ENCODE results near the gene CAPS.

Gene CAPS

DNA sequence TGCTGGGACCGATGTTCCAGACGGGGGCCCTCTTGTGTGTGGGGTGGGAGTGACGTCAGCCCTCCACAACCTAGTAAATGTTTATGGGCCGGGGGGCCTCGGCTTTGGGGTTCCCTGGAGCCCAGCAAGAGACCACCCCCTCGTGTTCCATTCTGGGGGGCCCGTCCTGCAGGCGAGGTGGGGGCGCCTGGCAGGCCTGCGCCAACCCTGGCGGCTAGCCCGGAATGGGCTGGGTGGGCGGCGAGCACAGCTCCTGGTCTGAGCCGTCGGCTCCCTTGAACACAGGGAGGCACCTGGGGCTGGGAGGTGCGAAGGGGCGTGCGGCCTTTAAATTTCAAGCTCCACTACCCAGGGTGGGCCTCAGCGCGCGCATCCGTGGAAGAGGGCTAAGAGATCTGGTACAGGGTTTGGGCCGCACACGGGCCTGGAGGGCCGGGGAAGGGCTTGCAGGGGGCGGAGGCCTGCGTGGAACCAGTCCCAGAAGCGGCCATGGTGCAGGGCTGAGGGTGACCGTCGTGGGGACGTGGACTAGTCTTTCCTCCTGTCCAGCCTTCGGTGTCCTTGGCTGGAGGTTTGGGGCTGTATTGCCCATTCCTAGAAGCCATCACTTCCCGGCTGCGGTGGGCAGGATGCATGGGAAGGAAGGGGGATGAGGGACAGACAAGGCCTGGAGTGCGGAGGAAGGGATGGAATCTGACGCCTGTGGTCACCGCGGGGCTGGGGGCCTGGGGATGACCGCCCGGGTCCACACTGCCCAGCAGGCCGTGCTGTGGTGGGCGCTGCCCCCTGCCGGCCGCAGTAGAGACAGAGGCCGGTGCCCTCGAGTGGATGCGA lies 21.9 kb upstream of the CAPS start:
- DNase-seq (ENCODE audit: low read depth in 2 of 2): no peak

DNA sequence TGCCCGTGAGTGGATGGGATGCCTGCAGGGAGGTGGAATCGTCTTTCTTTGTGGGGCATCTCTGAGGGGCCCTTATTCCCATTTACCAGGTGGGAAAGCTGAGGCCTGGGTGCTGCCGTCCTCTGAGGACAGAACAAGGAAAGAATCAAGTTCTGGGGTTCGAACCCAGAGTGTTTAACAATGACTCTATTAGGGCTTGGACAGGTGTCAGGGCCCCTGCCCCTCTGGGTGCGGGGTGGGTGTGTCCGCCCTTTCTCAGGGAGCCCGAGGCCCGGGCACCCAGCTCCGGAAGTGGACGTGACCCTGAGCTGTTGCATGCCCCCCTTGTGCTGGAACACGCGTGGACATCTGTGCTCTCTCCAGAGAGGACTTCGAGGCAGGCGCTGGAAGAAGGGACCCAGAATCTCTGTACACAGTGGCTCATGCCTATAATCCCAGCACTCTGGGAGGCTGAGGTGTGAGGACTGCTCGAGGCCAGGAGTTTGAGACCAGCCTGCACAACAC lies 21.2 kb upstream of the CAPS start:
- no peak for DNase-seq (ENCODE audit: low read depth in 2 of 2)

DNA sequence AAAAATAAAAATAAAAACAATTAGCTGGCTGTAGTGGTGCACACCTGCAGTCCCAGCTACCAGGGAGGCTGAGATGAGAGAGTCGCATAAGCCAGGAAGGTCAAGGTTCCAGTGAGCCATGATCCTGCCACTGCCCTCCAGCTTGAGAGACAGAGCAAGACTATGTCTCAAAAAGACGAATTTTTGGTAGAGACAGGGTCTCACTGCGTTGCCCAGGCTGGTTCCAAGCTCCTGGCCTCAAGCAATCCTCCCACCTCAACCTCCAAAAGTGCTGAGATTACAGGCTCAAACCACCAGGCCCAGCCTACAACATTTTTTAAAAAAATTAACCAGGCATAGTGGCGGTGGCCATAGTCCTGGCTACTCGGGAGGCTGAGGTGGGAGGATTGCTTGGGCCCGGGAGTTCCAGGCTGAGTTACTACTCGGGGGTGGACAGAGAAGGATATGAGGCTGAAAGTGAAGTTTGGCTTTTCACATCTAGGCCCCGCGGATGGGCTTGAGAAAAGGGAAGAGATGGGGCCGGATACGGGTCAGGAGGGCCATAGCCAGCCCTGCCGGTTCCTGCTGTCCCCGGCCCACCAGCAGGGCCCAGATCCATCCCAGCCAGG lies 20.7 kb upstream of the CAPS start:
- DNase-seq (ENCODE audit: low read depth in 2 of 2): no peak

DNA sequence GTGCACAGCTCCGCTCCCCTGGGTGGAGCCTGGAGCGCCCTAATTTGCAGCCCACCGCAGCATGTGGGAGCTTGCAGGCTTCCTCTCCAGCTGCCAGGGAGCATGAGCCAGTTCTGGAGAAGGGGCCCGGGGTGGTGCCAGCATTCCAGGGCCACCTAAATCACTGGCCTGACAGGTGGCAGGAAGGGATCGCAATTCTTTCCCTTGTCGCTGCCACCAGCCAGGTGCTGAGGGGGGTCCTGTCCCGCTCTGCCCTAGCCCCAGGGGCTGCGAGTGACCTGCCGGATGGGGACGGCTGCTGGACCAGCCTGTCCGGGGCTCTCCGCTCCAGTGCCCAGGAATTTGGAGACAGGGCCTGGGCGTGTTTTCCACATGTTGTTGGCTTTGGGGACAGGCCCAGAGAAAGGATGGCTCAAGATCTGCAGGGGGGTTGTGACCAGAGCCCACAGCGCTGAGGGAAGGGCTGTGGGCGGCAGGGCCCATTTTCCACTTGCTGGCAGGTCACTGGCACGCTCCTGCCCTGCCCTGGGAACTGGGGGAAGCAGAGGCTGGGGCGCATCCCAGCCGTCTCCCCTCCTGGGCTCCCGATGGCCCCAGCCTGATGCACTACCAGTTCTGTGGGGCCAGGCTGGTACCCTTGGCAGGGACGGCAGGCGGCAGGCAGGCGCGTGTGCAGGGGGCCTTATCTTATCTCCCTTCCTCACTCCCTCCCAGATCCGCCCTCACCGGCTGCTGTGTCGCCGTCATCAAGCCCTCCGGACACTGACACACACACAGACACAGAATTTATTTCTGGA lies 19.9 kb upstream of the CAPS start:
- no peak for DNase-seq (ENCODE audit: low read depth in 2 of 2)

DNA sequence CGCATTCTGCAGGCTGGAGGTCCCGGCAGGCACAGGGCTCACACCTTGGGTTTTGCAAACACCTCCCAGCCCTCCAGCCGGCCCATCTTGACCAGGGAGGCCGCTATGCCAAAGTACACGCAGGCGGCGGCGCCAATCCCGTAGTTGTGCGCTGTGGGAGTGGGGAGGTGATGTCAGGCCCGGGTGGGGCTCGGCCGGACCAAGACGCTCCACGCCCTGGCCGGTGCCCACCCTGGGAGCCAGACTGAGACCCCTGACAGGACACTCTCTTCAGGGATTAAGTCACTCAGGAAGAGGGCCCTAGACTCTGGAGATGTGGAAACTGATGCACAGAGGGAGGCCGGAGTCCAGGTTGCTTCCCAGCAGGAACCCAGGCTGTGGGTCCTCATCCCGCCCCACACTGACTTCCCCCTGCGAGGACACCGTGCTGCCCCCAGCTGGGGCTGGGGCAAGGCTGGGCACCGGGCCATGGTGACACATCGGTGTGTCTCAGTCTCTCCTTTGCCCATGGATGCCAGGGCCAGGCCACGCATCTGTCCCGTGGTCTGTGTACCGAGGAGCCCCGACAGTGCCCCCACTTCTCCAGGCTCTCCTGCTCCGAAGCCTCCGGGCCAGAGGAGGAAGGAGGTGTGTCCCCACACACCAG lies 19.2 kb upstream of the CAPS start:
- no peak for DNase-seq (ENCODE audit: low read depth in 2 of 2)

DNA sequence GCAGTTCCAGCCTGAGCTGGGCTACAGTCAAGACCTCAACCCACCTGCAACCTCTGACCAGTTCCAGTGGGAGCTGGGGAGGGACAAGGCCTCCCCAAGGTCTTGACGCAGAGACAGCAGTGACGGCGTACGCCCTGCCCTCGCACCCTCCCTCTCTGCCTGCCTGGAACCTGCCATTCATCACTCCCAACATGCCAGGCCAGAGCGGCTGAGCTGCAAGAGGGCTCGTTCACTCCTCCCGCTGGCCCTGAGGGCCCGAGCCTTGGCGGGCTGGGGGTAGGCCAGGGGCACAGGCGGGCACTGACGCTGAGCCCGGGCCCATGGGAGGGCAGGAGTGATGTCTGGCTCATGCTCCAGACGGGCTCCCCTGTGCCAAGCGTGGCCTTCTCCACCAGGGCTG lies 18.6 kb upstream of the CAPS start:
- DNase-seq (ENCODE audit: low read depth in 2 of 2): no peak

DNA sequence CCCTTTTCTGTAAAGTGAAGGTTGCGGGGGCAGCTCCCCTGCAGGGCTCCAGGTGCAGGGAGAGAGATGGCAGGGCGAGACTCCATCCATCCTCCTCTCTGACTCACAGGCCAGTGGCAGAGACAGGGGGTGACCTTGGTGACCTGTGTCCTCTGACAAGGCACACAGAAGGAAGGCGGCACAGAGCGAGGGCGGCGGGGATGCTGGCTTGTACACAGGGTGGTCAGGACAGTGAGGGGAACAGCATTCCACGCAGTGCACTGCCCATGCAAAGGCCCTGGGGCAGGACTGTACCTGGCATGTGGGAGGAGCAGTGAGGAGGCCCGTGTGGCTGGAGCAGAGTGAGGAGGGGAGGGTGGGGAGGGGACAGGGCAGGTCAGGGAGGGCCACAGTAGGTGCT lies 18.2 kb upstream of the CAPS start:
- DNase-seq (ENCODE audit: low read depth in 2 of 2): no peak

DNA sequence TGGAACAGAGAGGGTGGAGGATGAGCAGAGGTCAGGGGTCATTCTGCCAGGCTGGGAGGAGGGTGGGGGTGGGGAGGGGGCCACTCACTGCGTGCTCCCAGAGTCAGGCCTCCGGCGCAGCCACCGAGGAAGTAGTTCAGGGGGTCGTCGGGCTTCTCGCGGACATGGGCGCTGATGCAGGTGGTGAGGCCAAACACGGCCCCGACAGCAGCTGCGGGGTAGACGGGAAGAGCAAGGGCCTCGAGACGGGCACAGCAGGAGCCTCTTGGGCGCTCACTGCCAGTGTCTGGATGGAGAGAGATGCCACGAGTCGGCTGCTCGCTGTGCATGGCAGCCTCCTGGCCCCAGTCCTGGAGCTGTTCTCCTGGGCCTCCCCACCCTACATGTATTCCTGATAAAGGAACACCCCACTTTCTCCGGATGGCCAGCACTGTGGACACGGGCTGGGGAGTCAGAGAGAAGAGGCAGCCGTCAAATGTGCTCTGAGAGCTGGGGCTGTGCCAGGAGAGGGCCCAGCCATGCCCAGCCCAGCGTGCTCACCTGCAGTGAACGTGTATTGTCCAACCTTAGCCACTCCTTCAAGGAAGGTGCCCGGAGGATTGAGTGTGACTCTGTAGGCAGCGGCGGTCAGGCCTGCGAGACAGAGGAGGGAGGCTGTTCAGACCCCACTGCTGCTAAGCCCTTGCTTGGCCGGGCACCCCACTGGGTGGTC lies 17.5 kb upstream of the CAPS start:
- no peak for DNase-seq (ENCODE audit: low read depth in 2 of 2)

DNA sequence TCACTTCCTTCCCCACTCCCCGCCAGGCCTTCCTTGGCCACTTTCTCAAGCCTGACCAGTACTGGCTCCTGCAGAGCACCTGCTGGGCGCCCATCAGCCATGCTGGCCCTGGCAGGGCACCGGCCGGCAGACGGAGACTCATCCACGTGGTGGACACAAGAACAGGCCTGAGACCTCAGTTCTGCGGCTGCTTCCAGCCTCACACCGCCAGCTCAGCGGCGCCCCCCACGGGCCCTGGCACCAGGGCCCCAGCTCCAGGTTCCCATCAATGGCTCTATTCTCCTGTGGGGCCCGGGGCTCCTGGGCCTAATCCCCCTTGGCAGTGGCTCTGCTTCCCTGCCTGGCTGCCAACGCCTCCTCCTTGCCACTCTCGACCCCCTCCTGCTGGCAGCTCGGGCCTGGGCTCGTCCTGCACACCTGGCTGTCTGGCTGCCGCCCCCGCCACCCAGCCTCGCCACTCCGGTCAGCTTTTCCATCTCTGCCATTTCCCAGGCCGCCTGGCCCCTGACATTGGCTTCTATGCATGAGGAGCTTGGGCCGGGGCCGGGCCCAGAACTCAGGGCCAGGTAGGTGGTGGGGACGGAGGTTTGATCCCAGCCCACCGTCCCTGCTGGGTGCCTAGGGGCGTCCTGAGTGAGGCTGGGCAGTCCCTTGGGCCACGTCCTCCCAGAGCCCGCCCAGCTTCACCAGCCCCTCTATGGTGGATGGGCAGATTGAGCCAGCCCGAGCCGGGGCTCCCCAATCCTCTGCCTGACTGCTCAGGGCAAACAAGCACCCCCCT lies 16.7 kb upstream of the CAPS start:
- no peak for DNase-seq (ENCODE audit: low read depth in 2 of 2)

DNA sequence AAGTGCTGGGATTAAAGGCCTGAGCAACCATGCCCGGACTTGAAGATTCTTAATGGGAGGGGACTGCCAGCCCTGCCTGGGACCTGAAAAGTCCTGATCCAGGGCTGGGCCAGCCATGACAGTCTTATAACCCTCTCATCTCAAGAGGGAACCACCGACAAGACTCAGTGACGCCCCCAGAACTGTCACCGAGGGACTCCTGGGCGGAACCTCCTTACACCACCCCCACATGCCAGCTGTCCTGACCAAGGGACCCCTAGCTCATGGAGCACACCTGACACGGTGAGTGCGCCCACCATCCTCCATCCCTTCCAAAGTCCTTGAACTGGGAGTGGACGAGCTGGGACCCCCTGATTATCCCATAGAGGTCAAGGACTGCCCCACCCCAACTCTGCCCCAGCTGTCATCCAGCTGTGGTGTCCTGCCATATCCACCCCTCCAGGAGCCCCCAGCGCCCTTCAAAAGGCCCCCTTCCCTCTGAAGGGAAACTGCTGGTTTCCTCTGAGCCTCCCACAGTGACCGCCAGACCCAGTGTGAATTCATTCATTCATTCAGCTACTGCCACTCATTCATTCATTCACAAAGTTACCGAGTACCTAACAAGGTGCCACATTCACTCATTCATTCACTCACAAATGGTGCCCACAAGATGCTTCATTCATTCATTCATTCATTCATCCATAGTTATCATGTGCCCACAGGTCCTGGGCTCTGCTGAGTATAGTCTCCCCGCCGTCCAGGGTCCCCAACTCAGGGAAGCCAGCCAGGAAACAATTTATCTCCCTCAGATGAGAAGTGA lies 14.1 kb upstream of the CAPS start:
- DNase-seq (ENCODE audit: low read depth in 2 of 2): no peak

DNA sequence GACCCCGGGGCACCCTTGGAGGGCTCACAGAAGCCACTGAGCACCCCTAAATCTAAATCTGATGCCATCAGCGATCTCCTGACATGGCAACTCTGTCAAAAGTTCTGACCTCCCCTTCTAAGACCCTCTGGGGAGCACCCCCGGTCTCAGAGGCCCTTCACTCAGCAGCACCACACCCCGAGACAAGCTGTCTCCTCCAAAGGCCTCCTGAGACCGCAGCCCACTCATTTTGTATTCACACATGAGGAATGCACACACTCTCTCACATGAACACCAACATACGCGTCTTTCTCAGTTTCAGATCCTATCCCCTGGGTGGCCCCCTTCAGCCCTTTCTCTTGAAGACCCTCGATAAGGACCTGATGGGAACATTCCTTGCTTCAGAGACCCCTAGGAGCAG lies 13.1 kb upstream of the CAPS start:
- DNase-seq (ENCODE audit: low read depth in 2 of 2): no peak

DNA sequence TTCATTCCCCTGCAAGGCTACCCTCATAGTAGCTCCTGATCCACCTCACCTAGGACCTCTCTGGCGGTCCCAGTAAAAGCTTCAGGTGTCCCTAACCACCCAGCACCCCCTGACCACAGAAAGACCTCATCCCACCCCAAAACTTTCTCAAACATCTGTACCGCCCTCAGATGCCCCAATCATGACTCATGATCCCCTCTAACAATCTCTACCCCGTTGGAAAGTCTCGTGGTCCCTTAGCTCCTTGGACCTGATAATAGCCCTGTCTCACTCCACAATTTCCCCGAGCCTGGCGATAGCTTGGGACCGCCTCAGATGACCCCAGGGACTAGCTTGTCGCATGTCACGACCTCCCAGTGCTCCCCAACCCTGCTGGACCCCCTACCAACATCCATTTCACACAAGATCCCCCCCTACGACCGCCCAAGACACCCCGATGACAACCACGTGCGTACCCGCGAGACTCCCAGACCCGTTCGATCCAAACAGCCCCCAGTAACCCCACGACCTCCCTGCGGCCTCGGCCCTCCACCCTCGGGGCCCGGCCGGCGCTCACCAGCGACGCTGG lies 10.9 kb upstream of the CAPS start:
- DNase-seq (ENCODE audit: low read depth in 2 of 2): no peak

DNA sequence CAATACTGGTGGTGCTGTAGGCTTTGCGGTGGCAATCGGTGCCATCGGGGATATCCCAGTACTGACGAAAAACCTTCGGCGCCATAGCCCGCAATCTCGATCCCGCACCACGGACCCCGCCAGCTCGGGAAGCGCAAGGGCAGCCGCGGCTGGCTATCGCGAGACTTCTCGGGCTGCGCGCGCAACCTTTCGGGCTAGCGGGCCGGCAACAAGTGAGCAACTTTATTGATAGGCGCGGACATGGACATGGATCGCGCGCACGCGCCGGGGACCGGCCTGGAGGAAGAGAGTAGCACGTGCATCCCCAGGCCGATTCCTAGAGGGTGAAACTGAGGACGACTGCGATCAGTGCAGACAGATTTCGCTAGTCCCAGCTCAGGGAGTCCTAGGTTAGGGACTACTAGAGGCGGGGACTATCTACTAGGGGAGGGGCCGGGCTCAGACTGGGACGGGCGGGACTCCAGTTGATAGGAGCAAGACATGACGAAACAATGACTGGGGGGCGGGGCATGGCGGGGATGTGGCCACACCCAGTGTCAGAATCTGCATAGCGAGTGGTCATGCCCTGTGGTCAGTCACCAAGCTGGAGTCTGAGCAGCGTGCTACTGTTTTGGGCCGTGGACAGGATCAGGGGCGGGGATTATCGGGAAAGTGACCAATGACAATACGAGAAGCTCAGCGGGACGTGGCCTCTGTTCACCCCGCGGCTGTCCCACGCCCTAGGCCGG lies 10.3 kb upstream of the CAPS start, which contains the start of gene NDUFA11:
Gene NDUFA11, minus strand, starts transcription at position 167 of the 728 bp plus-strand sequence. Its CDS starts 82 bp downstream, at position 85.
- DNase-seq (ENCODE audit: low read depth in 2 of 2): peak; percentile 88 to 96

DNA sequence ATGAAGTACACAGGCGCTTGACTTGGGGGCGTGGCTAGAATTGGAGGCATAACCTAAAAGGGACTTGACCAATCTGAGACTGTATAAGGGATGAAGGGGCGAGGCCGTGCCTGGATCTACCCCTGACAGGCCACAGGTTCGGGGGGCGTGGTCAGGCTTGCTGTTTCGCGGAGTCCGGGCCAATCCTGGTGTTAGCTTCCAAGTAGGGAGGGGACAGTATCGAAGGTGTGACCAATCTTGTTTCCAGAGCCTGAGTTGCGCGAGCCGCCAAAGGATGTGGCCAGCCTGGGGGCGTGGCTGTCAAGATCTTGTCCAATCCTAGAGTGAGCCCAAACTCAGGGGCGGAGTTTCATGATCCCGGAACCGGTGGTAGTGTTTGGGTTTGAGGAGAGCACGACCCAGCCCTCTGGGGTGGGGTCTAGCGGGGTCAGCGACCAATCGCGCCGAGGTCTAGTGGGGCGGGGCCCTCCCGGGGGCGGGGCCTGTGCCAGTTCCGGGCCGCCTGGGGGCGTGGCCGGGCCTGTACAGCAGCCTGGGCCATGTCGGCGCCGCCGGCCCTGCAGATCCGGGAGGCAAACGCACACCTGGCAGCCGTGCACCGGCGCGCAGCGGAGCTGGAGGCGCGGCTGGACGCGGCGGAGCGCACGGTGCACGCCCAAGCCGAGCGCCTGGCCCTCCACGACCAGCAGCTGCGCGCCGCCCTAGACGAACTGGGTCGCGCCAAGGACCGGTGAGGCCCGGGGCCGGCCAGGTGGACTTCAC lies 9.5 kb upstream of the CAPS start, which contains the start of gene VMAC:
Gene VMAC, plus strand, starts transcription at position 521 of the 762 bp plus-strand sequence. Its CDS starts 19 bp downstream, at position 540.
- peak; percentile 99 for DNase-seq (ENCODE audit: low read depth in 2 of 2)

DNA sequence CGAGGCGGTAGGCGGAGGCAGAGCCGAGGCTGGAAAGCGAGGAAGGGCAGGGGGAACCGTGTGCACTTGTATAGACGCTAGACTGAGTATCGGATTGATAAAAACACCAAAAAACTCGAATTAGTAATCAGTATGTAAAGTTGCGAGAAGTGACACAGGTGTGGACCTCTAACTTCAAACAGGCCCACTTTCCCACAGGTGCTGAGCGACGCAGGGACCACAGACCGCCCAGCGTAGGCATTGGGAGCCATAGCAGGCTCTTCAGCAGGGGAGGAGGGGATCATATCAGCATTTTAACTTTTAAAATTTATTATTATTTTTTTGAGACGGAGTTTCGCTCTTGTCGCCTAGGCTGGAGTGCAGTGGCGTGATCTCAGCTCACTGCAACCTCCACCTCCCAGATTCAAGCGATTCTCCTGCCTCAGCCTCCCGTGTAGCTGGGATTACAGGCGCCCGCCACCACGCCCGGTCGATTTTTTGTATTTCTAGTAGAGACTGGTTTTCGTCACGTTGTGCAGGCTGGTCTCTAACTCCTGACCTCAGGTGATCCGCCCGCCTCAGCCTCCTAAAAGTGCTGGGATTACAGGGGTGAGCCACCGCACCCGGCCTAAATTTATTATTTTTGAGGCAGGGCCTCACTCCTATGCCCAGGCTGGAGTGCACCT lies 8.8 kb upstream of the CAPS start:
- no peak for DNase-seq (ENCODE audit: low read depth in 2 of 2)

DNA sequence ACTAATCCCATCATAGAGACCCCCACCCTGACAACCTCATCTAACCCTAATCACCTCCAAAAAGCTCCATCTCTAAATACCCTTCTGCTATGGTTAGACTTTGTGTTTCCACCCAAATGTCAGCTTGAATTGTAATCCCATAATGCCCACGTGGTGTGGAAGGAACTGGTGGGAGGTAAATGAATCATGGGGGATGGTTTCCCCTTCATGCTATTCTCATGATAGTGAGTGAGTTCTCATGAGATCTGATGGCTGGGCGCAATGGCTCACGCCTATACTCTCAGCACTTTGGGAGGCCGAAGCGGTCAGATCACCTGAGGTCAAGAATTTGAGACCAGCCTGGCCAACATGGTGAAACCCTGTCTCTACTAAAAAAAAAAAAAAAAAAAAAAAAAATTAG lies 6.8 kb upstream of the CAPS start:
- no peak for DNase-seq (ENCODE audit: low read depth in 2 of 2)

DNA sequence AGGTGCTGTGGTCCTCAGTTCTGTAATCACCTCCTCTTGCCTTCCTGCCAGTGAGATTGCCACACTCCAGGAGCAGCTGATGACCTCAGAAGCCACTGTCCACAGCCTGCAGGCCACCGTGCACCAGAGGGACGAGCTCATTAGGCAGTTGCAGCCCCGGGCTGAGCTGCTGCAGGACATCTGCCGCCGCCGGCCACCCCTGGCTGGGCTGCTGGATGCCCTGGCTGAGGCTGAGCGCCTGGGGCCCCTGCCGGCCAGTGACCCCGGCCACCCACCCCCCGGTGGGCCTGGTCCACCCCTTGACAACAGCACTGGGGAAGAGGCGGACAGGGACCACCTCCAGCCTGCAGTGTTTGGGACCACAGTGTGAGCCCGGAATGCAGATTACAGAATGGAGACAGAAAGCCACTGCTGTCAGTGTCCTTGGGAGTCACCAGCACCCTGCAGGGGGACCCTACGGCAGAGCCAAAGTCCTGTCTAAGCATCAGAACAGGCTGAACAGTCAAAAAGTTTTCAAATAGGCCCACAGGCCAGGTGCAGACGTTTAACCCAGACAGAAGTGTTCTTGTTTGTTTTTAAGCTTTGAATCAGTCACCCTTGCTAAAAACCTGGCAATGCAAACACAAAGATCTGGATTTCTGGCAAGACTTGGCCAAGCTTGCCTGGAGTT lies 5.1 kb upstream of the CAPS start:
- no peak for DNase-seq (ENCODE audit: low read depth in 2 of 2)

Measured in stimulated activated CD8-positive, alpha-beta memory T cell treated with anti-CD3 and anti-CD28 coated beads, Interleukin-7, amount 100 ng/mL, for 1 hour (primary cell).